NCI-H2196 (cell line): Measurements from ENCODE around the gene GLRA1.
"Not testable (repeated sequence)": the region's sequence is repeated elsewhere in the genome, so short reads cannot be mapped to it uniquely, and the experiment has no call there.

Experiments used
- DNase-seq: peaks from one replicate; lab custom pipeline; 2025; ENCODE audit not compliant: unreplicated experiment; lab: John Stamatoyannopoulos, UW

Gene GLRA1

GRCh38 chr5:151917904-151918303 is 6.7 kb downstream of the GLRA1 start:
- no peak for DNase-seq

DNA sequence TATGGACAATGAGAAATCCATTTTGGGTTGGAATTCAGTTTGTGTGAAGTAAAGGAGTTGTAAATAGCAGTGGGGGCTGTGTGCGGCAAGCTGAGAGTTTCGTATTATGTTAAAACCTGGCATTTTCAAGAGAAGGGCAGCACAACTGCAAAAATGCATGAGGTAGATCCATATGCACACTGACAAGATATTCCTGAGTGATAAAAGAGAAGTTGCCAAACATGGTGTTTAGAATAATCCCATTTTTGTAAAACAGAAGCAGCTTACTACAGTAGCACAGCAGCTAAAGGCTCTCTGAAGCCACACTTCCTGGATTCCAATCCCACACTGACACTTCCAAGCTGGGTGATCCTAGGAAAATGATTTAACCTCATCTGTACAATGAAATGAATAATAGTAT is 11.2 kb downstream of the GLRA1 start:
- DNase-seq = no peak

DNA sequence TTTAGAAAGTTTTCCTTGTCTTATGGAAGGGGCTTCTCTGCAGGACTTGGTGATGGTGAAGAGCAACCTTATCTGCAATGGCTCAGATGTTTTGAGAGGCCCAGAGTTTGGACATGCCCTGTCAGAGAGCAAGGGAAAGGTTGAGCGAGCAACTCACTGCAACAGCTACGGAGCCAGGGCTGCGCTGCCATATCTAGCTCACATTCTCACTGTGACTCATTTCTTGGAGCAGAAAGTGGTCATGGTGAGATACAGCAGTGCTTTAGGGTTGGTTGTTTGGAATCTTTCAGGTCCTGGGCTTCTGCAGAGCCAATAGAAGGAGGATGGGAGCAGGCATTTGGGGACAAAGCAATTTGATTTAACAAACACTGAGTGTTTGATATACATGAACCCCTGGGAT is 12.3 kb downstream of the GLRA1 start:
- DNase-seq = no peak

DNA sequence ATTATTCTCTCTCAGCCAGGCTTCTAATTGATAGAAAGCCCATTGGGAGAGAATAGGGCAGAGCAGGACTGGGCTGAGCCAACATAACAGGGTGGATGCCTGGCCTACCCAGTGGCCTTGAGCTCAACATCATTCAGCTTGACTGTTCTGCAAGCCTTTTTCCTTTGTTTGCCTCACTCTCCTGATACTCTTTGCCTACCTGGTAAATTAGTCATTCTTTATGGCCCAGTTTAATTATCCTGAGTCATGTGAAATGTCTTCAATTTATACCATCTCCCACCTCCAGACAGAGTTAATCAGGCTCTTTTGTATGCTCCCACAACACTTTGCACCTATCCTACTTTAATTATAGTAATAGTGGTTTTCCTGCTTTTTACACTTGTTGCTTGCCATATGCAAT is 13.6 kb downstream of the GLRA1 start:
- no peak for DNase-seq

DNA sequence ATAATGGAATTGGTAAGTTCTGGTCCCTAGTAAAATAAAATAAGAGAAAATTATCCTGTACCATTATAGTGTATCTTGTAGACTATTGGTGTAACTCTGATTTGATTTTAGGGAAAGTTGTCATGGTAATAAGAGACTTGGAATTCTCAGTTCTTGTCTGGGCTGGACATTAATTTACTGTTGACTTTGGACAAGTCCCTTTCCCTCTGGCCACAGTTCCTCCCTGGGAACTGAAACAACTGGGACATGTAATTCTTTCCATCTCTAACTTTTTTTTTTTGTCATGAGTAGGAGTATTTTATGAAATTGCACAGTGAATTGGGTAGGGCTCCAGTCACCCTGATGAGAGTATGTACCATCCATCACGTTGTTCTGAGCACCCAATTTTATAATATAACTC is 15.0 kb downstream of the GLRA1 start:
- no peak for DNase-seq

DNA sequence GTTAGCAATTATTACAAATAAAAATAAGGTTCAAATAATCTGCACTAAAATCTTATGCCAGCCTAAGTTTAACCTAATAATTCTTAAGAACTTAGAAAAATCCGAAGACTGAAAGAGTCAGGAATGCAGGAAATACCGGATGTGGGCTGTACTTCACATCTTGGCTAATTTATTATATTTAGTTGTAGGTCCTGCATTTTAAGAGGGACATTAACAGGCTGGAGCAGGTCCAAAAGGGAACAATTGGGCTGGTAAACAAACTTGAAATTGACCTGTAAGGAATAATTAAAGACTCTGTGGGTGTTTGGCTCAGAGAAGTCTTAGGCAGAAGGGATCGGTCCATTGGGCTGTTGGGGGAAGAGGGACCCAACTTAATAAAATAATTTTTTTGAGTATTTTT is 18.4 kb downstream of the GLRA1 start:
- DNase-seq = no peak

GRCh38 chr5:151905557-151905961 is 19.1 kb downstream of the GLRA1 start:
- no peak for DNase-seq

GRCh38 chr5:151904909-151905308 is 19.7 kb downstream of the GLRA1 start:
- no peak for DNase-seq

DNA sequence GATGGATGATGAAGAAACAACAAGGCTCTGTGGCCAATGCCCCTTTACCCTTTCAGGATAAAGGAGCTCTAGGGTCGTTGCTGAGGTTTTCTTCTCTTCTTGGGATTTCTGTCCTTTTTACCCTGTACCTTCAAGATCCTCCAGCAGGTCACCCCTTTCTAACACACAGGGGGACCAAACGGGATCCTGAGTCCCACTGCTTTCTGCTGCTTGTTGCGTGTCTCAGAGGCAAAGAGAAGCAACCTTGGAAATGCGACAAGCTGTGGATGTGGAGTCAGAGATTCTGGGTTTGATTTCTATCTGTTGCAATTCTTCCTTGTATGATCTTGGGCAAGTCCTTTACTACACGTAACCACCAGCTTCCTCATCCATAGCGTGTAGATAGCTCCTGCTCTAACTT is 20.5 kb downstream of the GLRA1 start:
- DNase-seq = no peak

GRCh38 chr5:151903243-151903653 is 21.4 kb downstream of the GLRA1 start:
- no peak for DNase-seq

DNA sequence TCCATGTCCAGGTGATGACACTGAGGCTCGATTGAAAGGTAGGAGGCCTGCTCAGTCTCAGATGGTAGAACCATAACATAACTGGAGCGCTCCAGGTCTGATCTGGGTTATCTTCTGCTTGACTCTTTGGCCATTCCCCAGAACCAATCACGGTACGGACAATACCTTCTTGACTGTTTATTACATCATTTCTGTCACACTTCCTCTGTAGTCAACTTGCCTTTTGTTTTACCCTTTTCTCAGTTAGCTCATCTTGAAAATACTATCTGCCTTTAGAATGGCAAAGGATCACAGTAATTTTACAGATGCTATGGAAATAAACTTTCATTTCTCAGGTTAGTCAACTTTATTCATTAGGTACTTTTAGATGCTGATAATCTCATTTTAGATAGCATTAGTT is 22.4 kb downstream of the GLRA1 start:
- DNase-seq = no peak

- DNase-seq = no peak
Measured at GRCh38 chr5:151901611-151902010, 23.0 kb downstream of the GLRA1 start.

GRCh38 chr5:151900891-151901290 is 23.8 kb downstream of the GLRA1 start:
- no peak for DNase-seq

DNA sequence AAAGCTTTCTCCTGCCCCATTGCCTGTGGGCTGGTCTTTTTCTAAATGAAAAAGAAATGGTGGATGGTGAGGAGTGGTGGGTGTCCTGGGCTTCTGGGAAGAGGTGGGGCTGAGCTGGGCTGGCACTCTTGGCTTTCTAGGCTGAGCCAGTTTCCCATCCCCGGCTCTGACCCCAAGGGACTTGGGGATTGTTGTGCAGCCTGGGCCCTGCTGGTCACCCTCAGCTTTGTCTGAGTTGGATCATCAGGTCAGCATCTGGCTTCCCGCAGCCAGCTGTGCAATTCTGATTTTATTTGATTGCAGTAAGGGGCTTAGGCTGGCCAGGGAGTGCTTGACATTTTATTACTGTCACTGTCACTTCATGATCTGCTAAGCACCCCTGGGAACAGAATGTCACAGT is 25.3 kb downstream of the GLRA1 start:
- DNase-seq = no peak

DNA sequence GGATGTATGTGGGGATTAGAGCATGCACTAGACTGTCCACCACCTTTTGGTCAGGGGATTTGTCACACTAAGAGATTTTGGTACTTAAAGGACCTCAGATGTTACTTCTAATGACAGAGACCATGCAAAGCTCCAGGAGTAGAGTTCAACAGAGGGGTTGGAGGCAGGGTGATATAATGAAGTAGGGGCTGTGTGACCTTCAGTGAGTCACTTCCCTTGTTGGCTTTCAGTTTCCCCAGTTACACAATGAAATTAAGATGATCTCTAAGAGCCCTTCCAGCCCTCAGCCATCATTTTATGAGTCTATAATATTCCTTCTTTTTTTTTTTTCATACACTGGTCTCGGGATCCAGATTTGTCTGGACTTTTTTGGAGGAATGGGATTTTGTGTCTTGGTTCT is 26.8 kb downstream of the GLRA1 start:
- no peak for DNase-seq

DNA sequence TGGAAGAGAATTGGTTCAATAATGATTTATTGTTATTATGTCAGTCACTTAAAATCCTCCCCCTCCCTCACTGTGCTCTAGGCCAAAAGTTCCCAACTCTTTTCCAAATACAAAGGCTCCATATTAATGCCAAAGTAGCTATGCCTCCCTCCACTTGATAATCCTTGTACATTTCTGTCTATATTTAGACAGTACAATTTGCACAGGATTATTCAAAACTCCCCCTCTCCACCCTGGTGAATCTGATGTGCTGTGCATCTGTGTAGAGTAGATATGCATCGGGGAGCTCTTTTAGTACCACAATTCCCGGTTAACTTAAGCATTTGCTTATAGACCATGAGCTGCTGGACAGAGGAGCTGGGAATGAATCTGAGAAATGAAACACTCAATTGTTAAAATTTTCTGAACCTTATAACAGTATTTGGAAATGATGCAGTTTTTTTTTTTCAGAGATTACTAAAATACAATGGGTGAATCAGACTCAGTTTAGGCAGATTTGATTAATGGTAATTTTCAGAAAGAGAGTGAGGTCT is 27.6 kb downstream of the GLRA1 start:
- no peak for DNase-seq

- no peak for DNase-seq
Measured at GRCh38 chr5:151896031-151896691, 28.5 kb downstream of the GLRA1 start.

DNA sequence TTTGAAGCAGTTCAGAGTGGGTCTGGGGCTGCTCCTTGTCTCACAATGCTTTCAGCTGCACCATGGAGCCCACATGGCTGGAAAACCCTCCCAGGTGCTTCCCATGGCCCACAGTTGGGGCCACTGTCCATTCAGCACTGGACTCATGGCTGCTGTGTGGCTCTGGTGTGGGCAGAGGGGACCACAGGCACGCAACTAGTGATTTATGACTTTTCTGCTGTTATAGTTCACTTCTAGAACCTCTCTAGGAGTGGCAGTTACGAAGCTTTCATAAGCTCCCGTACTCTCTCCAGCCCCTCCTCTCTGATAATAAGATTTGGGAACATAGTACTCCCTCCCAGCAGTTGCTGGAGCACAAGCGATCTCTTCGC is 29.0 kb downstream of the GLRA1 start:
- no peak for DNase-seq

DNA sequence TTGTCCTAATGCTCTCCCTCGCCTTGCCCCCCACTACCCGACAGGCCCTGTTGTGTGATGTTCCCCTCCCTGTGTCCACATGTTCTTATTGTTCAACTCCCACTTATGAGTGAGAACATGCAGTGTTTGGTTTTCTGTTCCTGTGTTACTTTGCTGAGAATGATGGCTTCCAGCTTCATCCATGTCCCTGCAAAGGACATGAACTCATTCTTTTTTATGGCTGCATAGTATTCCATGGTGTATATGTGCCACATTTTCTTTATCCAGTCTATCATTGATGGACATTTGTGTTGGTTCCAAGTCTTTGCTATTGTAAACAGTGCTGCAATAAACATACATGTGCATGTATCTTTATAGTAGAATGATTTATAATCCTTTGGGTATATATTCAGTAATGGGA is 31.2 kb downstream of the GLRA1 start:
- DNase-seq = not testable (repeated sequence)

DNA sequence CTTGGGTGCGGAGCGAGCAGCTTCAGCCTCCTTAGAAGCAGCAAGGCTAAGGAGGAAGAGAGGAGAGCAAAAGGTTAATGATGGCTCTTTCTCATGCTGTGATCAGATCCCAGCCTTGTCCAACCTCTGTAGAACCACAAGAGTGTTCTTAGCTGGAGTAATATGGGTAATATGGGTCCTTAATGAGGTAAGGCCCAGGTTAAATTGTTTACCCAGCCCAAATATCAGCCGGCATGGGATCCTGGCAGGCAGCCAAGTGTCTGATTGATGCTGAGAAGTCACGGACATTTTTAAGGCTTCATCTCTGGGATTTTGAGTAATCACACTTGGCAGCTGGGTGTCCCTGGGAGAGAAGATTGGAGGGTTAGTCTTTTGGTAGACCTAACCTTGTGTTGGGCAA is 32.3 kb downstream of the GLRA1 start:
- no peak for DNase-seq

GRCh38 chr5:151890299-151890698 is 34.4 kb downstream of the GLRA1 start:
- no peak for DNase-seq

- no peak for DNase-seq
Measured at GRCh38 chr5:151889614-151890013, 35.0 kb downstream of the GLRA1 start.

DNA sequence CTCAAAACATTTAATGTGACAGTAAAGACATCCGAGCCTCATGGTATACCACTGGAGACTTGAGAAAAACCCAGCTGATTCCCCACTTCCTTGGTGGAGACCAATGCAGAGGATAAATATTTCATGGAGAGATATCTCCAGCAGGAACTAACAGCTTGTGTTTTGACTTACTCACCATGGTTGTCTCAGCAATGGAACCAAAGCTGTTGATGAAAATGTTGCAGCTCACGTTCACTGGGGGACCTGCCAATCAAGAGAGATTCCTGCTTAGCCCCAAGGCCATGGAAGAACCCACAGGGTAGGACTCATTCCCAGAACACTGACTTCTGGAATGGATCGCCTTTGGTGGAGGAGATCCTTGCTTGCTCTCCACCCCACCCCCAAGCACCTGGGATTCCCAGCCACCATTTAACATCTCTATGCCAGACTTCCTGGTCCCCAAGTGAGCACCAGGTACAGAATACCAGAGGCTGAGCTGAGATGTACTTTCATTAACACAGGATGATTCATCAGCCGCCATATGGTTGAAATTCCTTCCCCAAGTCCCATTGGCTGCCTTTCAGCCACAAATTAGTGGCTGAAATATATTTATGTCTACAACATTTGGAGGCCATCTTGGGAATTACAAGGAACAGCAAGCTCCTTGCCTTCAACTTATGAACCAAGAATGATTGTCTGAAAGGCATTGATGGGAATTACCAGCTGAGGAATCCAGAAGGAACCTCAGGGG is 37.9 kb downstream of the GLRA1 start:
- no peak for DNase-seq
